ENCODE data around the gene LZTS3. TPM values are rescaled to one million over a fixed set of nuclear protein-coding genes. Genes with fewer than 3 reads are reported as not detected.

The LZTS3 gene
- total and polyA plus RNA-seq, 2 of the 13 experiments (the other 11 are each of a cell fraction or from before 2014, with no cell fraction given) = 10.1 to 31.3 TPM

DNA sequence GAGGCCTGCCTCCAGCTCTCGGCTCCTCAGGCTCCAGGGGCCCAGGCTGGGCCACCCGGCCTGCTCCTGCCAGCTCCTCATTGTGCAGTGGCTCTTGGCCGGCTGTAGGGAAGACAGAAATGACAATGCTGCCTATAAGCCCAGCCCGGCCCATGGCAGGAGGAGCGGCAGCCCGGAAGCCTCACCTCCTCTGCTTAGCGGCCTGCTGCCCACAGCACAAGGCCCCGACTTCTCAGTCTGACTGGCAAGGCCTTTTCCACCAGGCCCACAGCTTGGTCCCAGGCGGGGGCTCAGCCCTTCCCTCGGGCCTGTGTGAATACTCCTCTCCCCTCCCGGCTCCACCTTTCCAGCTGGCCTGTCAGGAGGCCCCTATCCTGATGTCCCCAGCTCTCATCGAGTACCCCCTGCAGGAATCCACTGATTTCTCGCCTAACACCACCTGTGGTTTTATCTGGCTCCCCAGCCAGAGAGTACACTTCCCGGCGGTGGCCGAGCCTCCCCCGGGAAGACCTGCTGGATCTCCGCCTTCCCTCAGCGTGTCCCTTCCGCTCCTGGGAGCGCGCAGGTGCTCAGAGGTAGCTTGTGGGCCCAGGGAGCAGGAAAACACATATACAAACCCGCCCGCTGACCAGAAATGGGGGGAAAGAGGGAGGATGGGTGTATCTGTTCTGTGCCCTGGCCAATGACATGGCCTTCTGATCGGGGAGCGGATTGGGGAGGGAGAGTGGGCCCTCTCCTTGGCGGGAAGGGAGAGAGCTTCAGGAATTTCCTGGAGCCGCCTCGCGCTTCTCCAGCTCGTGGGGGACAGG is 30.2 kb upstream of the LZTS3 start (continued):
- TF ChIP-seq MBD4 (IDR thresholded peaks at IDR 0.05; ENCODE audit: borderline replicate concordance, low read length) = no peak
- no peak for TF ChIP-seq SUZ12 (IDR thresholded peaks at IDR 0.05; ENCODE audit: low read depth, low read length)
- TF ChIP-seq KDM6A (CRISPR knock-in tag; IDR thresholded peaks at IDR 0.05; ENCODE audit: low read depth) = no peak
- TF ChIP-seq ZNF468 (CRISPR knock-in tag; IDR thresholded peaks at IDR 0.05) = no peak; the same call in 1 of the 2 replicates
- no peak for TF ChIP-seq ZNF883 (CRISPR knock-in tag; IDR thresholded peaks at IDR 0.05; ENCODE audit: not compliant biosample characterization)
- TF ChIP-seq, protein P1, sequence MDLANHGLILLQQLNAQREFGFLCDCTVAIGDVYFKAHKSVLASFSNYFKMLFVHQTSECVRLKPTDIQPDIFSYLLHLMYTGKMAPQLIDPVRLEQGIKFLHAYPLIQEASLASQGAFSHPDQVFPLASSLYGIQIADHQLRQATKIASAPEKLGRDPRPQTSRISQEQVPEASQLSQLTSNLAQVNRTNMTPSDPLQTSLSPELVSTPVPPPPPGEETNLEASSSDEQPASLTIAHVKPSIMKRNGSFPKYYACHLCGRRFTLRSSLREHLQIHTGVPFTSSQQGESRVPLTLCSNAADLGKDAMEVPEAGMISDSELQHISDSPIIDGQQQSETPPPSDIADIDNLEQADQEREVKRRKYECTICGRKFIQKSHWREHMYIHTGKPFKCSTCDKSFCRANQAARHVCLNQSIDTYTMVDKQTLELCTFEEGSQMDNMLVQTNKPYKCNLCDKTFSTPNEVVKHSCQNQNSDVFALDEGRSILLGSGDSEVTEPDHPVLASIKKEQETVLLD (CRISPR knock-in tag; IDR thresholded peaks at IDR 0.05; ENCODE audit: low read depth) = peak; percentile 67; the same call in 1 of the 2 replicates
- no peak; the same call in 1 of the 2 replicates for TF ChIP-seq NFKB2 (CRISPR knock-in tag; IDR thresholded peaks at IDR 0.05; ENCODE audit: borderline replicate concordance)
- no peak for TF ChIP-seq ZSCAN30 (CRISPR knock-in tag; IDR thresholded peaks at IDR 0.05)
- no peak for TF ChIP-seq JUND (CRISPR knock-in tag; IDR thresholded peaks at IDR 0.05)
- TF ChIP-seq ZFP82 (CRISPR knock-in tag; IDR thresholded peaks at IDR 0.05; ENCODE audit: borderline replicate concordance) = peak; percentile 81; the same call in 1 of the 2 replicates
- TF ChIP-seq MTA1 (CRISPR knock-in tag; IDR thresholded peaks at IDR 0.05; ENCODE audit: borderline replicate concordance) = no peak; the same call in 1 of the 2 replicates
- no peak for TF ChIP-seq TBX3 (IDR thresholded peaks at IDR 0.05; ENCODE audit: borderline replicate concordance)
- no peak for TF ChIP-seq ZBTB7A (CRISPR knock-in tag; IDR thresholded peaks at IDR 0.05)
- no peak for TF ChIP-seq ZNF562 (CRISPR knock-in tag; IDR thresholded peaks at IDR 0.05; ENCODE audit: borderline replicate concordance)
- TF ChIP-seq HNF1A (IDR thresholded peaks at IDR 0.05; ENCODE audit: low read depth) = no peak
- TF ChIP-seq HNF1A (CRISPR knock-in tag; IDR thresholded peaks at IDR 0.05; ENCODE audit: borderline replicate concordance) = no peak; the same call in 1 of the 2 replicates
- TF ChIP-seq BORCS8-MEF2B (CRISPR knock-in tag; IDR thresholded peaks at IDR 0.05) = peak; percentile 40
